GM21717 (cell line): ENCODE results near the gene B4GALNT4.
"Not testable (repeated sequence)": the region's sequence is repeated elsewhere in the genome, so short reads cannot be mapped to it uniquely, and the experiment has no call there.

ENCODE experiments used
- ATAC-seq: cut with Tn5 transposase; IDR thresholded peaks from one replicate; pipeline ENCODE4 v1.9.1; 2021; ENCODE audit warnings: mild to moderate bottlenecking, moderate library complexity; ENCODE audit not compliant: unreplicated experiment

Gene B4GALNT4

DNA sequence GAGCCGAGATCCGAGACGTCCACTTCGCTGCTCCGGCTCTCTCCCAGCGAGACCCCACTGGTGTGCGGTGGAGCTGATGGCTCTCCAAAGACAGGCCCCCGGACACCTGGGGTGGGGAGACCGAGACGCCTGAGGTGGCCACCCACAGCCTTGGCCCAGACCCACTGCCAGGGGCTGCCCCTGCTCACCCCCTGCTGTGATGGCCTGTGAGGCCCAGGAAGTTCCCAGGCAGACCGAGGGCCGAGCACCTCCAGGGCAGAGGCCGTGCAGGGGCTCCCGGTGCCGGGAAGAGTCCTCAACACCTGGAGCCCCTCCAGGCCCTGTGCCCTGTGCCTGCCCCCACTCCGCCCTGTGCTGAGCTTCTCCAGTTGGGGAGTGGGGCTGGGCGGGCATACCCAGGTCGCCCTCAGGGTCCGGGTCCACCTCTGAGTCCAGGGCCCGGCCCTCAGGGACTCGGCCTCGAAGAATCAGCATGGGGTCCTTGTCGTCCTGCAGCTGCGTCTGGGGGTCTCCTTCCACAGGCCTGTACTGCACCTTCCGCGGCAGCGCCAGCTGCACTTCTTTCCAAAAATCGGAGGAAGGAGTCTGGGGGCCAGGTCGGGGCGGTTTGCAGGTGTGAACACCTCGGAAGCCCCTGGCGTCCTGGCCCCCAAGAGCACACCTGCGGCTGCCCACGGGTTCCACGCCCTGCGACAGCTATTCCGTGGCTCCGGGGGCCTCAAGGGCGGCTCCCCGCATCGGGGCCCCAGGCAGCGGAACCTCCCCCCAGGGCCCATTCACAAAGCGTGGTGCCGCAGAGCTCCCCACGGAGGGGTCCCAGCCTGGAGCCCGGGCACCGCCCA lies 36.9 kb downstream of the B4GALNT4 start:
- no peak for ATAC-seq

GRCh38 chr11:406796-407650 lies 37.7 kb downstream of the B4GALNT4 start:
- peak; percentile 64 for ATAC-seq

DNA sequence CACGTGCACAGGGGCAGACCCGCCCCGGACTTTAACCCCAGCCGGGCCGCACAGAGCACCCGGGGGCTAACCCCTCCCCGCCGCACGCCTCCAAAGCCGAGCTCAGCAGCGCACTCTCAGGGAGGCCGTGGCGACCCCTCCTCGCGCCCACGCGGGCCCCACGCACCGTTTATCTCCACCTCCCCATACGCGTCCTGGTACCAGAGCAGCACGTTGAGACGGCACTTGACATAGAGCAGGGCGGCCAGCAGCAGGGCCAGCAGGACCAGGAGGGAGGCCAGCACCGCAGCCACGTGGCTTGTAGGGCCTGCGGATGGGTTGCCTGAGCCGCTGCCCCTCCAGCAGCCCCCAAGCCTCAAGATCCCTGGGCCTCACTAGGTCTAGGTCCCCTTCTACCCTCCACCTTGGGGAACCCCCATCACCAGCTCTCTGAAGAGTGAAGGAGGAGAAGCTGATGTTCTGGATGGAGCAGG lies 38.4 kb downstream of the B4GALNT4 start:
- no peak for ATAC-seq

DNA sequence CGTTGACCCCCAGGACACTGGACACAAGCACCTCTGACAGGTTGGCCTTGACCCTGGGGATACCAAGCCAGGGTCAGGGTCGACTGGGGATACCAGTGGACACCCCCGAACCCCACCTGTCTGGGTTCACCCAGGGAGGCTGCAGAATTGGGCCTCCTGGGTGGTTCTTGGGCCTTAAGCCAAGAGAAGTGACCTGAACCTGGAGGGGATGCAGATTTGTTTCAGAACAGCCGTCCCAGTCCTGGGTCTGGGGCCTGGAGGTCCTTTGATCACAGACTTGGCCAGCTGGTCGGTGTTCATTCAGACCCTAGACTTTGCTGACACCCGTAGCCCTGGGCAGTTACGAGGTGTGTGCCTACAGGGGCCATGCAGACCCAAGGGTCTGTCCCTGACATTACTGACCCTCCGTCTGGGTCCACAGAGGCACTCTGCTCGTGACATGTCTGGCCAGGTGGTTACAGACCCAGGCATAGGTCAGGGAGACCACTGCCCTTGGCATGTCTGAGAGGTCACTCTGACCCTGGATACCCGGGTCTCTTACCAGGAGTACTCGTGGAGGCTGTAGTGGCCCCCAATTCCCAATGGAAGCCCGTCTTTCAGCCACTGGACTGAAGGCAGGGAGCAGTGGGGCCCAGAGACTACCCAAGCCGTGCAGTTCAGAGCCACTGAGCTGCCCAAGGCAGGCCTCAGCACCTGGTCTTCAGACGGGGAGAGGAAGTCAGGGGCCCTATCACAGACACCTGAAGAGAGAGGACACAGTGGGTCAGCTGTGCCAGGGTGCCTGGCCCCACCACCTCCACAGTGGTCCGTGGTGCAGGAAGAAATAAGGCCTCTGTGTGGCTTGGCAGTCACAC lies 39.1 kb downstream of the B4GALNT4 start:
- ATAC-seq: no peak

- ATAC-seq: no peak
Measured at GRCh38 chr11:409008-409599, 39.8 kb downstream of the B4GALNT4 start.

DNA sequence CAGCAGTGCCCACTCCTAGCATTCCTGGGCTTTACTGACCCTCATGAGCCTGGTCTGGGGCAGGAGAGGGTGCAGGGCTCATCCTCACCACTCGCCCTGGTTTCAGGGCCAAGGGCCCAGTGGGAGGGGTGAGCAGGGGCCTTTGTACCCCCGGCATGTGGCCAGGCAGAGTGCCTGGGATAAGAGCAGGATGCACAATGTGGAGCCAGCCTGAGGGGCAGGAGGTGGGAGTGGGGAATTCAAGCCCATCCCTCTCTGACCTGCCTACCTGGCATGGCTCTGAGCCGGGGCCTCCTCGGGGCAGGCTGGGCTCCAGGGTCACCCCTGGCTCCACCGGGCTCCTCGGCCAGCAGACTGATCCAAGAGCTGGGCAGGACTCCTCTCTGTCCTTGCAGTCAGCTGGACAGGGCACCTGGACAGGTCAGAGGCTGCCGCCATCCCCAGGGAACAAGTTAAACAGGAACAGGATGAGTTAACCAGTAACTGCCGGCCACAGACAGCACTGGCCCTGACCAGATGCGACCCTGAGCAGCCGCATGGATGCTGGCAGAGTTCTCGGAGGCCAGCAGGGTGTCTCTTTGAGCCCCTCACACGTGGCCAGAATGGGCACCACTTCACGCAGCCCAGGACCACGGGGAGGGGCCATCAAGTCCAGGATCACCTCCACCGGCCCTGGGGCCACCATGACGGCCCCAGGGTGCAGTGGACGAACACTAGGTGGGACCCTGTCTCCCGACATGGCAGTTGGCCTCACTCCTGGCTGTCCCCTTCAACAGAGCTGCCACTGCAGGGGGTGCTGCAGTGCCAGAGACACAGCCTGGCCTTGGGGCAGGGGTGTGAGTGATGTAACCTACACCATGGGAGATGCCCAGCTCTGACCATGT lies 40.5 kb downstream of the B4GALNT4 start:
- ATAC-seq: no peak

DNA sequence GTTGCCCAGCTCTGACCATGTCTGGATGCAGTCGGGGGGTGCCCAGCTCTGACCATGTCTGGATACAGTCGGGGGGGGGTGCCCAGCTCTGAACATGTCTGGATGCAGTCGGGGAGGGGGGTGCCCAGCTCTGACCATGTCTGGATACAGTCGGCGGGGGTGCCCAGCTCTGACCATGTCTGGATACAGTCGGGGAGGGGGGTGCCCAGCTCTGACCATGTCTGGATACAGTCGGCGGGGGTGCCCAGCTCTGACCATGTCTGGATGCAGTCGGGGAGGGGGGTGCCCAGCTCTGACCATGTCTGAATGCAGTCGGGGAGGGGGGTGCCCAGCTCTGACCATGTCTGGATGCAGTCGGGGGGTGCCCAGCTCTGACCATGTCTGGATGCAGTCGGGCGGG lies 41.4 kb downstream of the B4GALNT4 start:
- not testable (repeated sequence) for ATAC-seq

GRCh38 chr11:411520-411919 lies 42.2 kb downstream of the B4GALNT4 start:
- ATAC-seq: not testable (repeated sequence)

GRCh38 chr11:412641-413119 lies 43.4 kb downstream of the B4GALNT4 start:
- no peak for ATAC-seq

DNA sequence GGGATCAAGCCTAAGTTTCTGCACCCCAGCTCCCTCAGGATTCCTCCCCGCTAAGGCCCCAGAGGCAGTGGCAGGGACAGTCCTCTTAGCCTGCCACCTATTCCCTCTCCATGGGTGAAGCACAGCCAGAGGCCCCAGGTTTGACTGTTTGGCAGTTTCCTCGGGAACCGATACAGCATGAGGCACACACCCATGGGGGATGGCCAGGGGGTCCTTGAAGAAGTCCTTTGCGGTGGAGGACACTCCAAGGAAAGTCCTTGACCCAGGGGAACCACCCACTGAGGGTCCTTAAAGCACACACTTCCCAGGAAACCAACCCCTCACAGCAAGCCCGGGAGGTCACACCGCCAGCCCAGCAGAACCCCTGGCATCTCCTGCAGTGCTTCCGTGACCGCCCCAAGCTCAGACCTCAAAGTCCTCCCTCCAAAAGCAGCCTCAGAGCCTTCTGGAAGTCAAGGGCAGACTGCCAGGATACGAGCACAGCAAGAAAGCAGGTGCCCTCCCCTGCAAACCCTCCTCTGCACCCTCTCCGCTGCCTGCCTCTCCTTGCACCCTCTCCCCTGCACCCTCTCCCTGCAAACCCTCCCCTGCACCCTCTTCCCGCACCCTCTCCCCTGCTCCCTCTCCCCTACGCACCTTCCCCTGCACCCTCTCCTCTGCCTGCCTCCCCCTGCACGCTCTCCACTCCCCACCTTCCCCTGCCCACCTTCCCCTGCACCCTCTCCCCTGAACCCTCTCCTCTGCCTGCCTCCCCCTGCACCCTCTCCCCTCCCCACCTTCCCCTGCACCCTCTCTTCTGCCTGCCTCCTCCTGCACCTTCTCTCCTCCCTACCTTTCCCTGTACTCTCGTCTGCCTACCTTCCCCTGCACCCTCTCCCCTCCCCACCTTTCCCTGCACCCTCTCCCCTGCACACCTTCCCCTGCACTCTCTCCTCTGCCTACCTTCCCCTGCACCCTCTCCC lies 44.1 kb downstream of the B4GALNT4 start:
- no peak for ATAC-seq

- no peak for ATAC-seq
Measured at GRCh38 chr11:414318-414857, 45.1 kb downstream of the B4GALNT4 start.

- ATAC-seq: no peak
Measured at GRCh38 chr11:415640-416041, 46.3 kb downstream of the B4GALNT4 start.

DNA sequence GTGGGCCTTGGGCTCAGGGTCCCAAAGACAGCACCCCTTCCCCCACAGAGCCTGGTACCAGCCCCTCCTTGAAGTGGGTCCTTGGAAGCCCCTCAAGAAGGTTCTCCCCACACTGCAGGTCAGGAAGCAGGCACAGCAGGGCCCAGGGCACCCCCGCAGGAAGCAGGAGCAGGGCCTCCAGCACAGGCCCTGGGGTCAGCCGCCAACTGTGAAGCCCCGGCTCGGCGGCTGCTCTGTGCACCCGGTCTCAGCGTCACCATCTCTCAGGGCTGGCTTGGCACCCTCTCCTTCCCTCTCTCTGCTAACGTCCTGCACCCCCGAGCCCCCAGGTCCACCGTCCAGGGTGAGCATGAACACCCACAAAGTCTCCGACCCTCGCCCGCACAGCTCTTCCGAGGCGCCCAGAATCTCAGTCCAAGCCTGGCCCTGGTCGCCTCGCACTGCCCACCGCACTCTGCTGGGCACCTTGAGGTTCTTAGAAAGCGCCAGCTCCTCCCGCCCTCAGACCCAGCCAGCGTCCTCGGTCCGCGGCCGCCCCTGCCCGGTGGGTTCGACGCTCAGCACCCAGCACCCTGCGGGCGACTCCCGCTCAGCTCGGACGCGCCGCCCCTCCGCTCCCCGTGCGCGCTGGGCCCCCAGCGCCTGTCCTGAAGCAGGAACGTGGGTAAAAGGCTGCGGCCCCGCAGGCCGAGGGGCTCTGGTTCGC lies 46.9 kb downstream of the B4GALNT4 start:
- ATAC-seq: no peak

GRCh38 chr11:416757-417621 lies 47.7 kb downstream of the B4GALNT4 start:
- ATAC-seq: no peak

GRCh38 chr11:417652-418342 lies 48.5 kb downstream of the B4GALNT4 start:
- ATAC-seq: no peak
